WERI-Rb-1 (cell line): ENCODE results near the gene ZCCHC9.

Source experiments
- DNase-seq: peaks from one replicate; pipeline ENCODE4 v3.0.0-alpha.2; 2020
- H3K27ac ChIP-seq: fragments of 250-450 bp; sonication (Bioruptor Pico); 2 replicates; pipeline ENCODE4 v1.5.1; 2020; ENCODE audit warnings: mild to moderate bottlenecking, moderate library complexity
- H3K27me3 ChIP-seq: fragments of 250-450 bp; sonication (Bioruptor Pico); 2 replicates; pipeline ENCODE4 v1.5.1; 2021; ENCODE audit warnings: mild to moderate bottlenecking, low read depth, moderate library complexity; ENCODE audit not compliant: insufficient read depth, severe bottlenecking
- H3K36me3 ChIP-seq: fragments of 250-450 bp; sonication (Bioruptor Pico); 2 replicates; pipeline ENCODE4 v1.5.1; 2020; ENCODE audit warnings: mild to moderate bottlenecking, moderate library complexity
- H3K4me3 ChIP-seq: 2 replicates; pipeline ENCODE4 v1.5.1; 2011; ENCODE audit warnings: low read depth, mild to moderate bottlenecking, control low read depth, low read length
- H3K9me3 ChIP-seq: fragments of 250-450 bp; sonication (Bioruptor Pico); 2 replicates; pipeline ENCODE4 v1.5.1; 2021; ENCODE audit warnings: mild to moderate bottlenecking, moderate library complexity; ENCODE audit not compliant: severe bottlenecking
- CTCF ChIP-seq: IDR thresholded peaks from 2 replicates; pipeline ENCODE4 v1.5.1; 2011; ENCODE audit warnings: low read depth, mild to moderate bottlenecking, control low read depth, inconsistent platforms, low read length

Gene ZCCHC9

GRCh38 chr5:81297531-81297930 lies 3.9 kb upstream of the ZCCHC9 start:
- H3K27me3 ChIP-seq = no peaks in the 10 kb centered on the region
- no peak overlapping the region for H3K27ac ChIP-seq
- no peak for TF ChIP-seq CTCF
- no peak for DNase-seq
- H3K36me3 ChIP-seq = peaks cover 13% of the 10 kb centered on the region
- no peak overlapping the region for H3K4me3 ChIP-seq
- H3K9me3 ChIP-seq = no peaks in the 10 kb centered on the region

- Histone ChIP-seq H3K4me3 (peak overlapping the region; percentile 97), H3K9me3 (no peaks in the 10 kb centered on the region), H3K27me3 (no peaks in the 10 kb centered on the region), H3K36me3 (peaks cover 11% of the 10 kb centered on the region), H3K27ac (peak overlapping the region; percentile 97)
- TF ChIP-seq CTCF = no peak
- DNase-seq = no peak
Observed at GRCh38 chr5:81300921-81301270, 491 bp upstream of the ZCCHC9 start.

- Histone ChIP-seq H3K4me3 (no peak overlapping the region), H3K27me3 (no peaks in the 10 kb centered on the region), H3K27ac (no peak overlapping the region; the same call in 1 of the 2 replicates), H3K9me3 (no peaks in the 10 kb centered on the region), H3K36me3 (peaks cover 11% of the 10 kb centered on the region)
- no peak for TF ChIP-seq CTCF
- no peak for DNase-seq
Observed at GRCh38 chr5:81302596-81302995, 1.2 kb downstream of the ZCCHC9 start.

GRCh38 chr5:81303563-81303962 lies 2.2 kb downstream of the ZCCHC9 start:
- H3K36me3 ChIP-seq = peaks cover 11% of the 10 kb centered on the region
- H3K9me3 ChIP-seq = no peaks in the 10 kb centered on the region
- no peaks in the 10 kb centered on the region for H3K27me3 ChIP-seq
- H3K27ac ChIP-seq = no peak overlapping the region
- no peak for TF ChIP-seq CTCF
- no peak overlapping the region for H3K4me3 ChIP-seq
- no peak for DNase-seq

- DNase-seq = no peak
- Histone ChIP-seq H3K27ac (no peak overlapping the region), H3K4me3 (no peak overlapping the region), H3K9me3 (no peaks in the 10 kb centered on the region), H3K27me3 (no peaks in the 10 kb centered on the region), H3K36me3 (peaks cover 11% of the 10 kb centered on the region)
- no peak for TF ChIP-seq CTCF
Observed at GRCh38 chr5:81305785-81306184, 4.4 kb downstream of the ZCCHC9 start.

GRCh38 chr5:81308836-81309235 lies 7.4 kb downstream of the ZCCHC9 start:
- no peak for TF ChIP-seq CTCF
- no peak for DNase-seq
- Histone ChIP-seq H3K27me3 (no peaks in the 10 kb centered on the region), H3K36me3 (peaks cover 11% of the 10 kb centered on the region), H3K9me3 (no peaks in the 10 kb centered on the region), H3K4me3 (no peak overlapping the region), H3K27ac (no peak overlapping the region)
